RCC 7860 (cell line): ENCODE results near the gene ZNF33B.
"Not testable (repeated sequence)": the region's sequence is repeated elsewhere in the genome, so short reads cannot be mapped to it uniquely, and the experiment has no call there.

ENCODE experiments used
- DNase-seq: peaks from one replicate; pipeline ENCODE4 v3.0.0-alpha.2; 2015; ENCODE audit warnings: low spot score
- FAIRE-seq: peaks from 2 replicates; lab custom pipeline; 2012; peaks lifted over from hg19 to GRCh38; lab: Jason Lieb, UNC

The ZNF33B gene

GRCh38 chr10:42618424-42618823 is 19.9 kb downstream of the ZNF33B start:
- FAIRE-seq = peak; percentile 2

GRCh38 chr10:42615419-42615818 is 23.0 kb downstream of the ZNF33B start:
- FAIRE-seq = no peak
- DNase-seq = no peak

More at GRCh38 chr10:42618424-42618823, 19.9 kb downstream of the ZNF33B start:
- no peak for DNase-seq

- FAIRE-seq (no peak), DNase-seq (no peak)
These were observed 28.5 kb downstream of the ZNF33B start for GRCh38 chr10:42609872-42610271.

GRCh38 chr10:42598249-42598873 is 40.0 kb downstream of the ZNF33B start:
- DNase-seq = no peak
- FAIRE-seq = no peak

GRCh38 chr10:42596196-42596595 is 42.2 kb downstream of the ZNF33B start:
- no peak for DNase-seq
- FAIRE-seq = no peak

GRCh38 chr10:42594246-42594650 is 44.1 kb downstream of the ZNF33B start:
- DNase-seq (no peak), FAIRE-seq (no peak)

- DNase-seq = no peak
- no peak for FAIRE-seq
These were observed 45.1 kb downstream of the ZNF33B start for GRCh38 chr10:42593284-42593683.

- DNase-seq (no peak), FAIRE-seq (no peak)
These were observed 54.5 kb downstream of the ZNF33B start for GRCh38 chr10:42583828-42584227.

- FAIRE-seq (no peak), DNase-seq (no peak)
These were observed 60.4 kb downstream of the ZNF33B start for GRCh38 chr10:42578019-42578418.

- DNase-seq (no peak), FAIRE-seq (no peak)
These were observed 62.0 kb downstream of the ZNF33B start for GRCh38 chr10:42576338-42576737.

- no peak for FAIRE-seq
These were observed 64.0 kb downstream of the ZNF33B start for GRCh38 chr10:42574336-42574735.

GRCh38 chr10:42556931-42557330 is 81.4 kb downstream of the ZNF33B start:
- DNase-seq (no peak), FAIRE-seq (no peak)

More at GRCh38 chr10:42574336-42574735, 64.0 kb downstream of the ZNF33B start:
- DNase-seq = no peak

- not testable (repeated sequence) for FAIRE-seq
These were observed 84.8 kb downstream of the ZNF33B start for GRCh38 chr10:42553576-42553975.

GRCh38 chr10:42553064-42553407 is 85.3 kb downstream of the ZNF33B start:
- no peak for FAIRE-seq
- no peak for DNase-seq

More at GRCh38 chr10:42553576-42553975, 84.8 kb downstream of the ZNF33B start:
- DNase-seq = not testable (repeated sequence)

- DNase-seq = peak; percentile 91
- peak; percentile 89 for FAIRE-seq
These were observed 85.9 kb downstream of the ZNF33B start for GRCh38 chr10:42552188-42553063.

GRCh38 chr10:42551582-42552187 is 86.7 kb downstream of the ZNF33B start:
- no peak for FAIRE-seq
- DNase-seq = no peak

GRCh38 chr10:42549851-42550250 is 88.5 kb downstream of the ZNF33B start:
- no peak for DNase-seq
- no peak for FAIRE-seq

- FAIRE-seq (no peak), DNase-seq (no peak)
These were observed 90.1 kb downstream of the ZNF33B start for GRCh38 chr10:42548254-42548653.

- FAIRE-seq (no peak), DNase-seq (no peak)
These were observed 93.4 kb downstream of the ZNF33B start for GRCh38 chr10:42544945-42545344.

- FAIRE-seq (no peak), DNase-seq (no peak)
These were observed 94.5 kb downstream of the ZNF33B start for GRCh38 chr10:42543840-42544372.
